B cell (primary cell): ENCODE data around the gene TNPO3. TPM values are rescaled to one million over a fixed set of nuclear protein-coding genes. Genes with fewer than 3 reads are reported as not detected.
"Not testable (repeated sequence)": the region's sequence is repeated elsewhere in the genome, so short reads cannot be mapped to it uniquely, and the experiment has no call there.

Source experiments
- ATAC-seq: fragments of 200-7000 bp; cut with Tn5 transposase; one replicate; pipeline ENCODE4 v1.10.0; 2021; ENCODE audit warnings: low read depth, mild to moderate bottlenecking, moderate number of reproducible peaks, moderate library complexity
- CTCF ChIA-PET: fragments of 350-600 bp; sonication (Branson Sonifier 250); formaldehyde crosslinking; loops from one replicate; lab custom pipeline; 2021; ENCODE audit warnings: antibody characterized with exemption, inconsistent platforms; lab: Charles Lee
- POLR2A ChIA-PET: fragments of 350-600 bp; sonication (Branson Sonifier 250); formaldehyde crosslinking; loops from one replicate; lab custom pipeline; 2021; ENCODE audit warnings: antibody characterized with exemption; lab: Charles Lee
- DNase-seq: peaks from one replicate; pipeline ENCODE4 v3.0.0; 2013
- H2AFZ ChIP-seq: 2 replicates; pipeline ENCODE4 v1.6.1; 2012; ENCODE audit warnings: mild to moderate bottlenecking, low read depth, low read length; ENCODE audit not compliant: insufficient read depth, poor library complexity, severe bottlenecking
- H3K27ac ChIP-seq, 2 donors: 1 replicate in 1 of 2; 2 replicates in 1 of 2; pipeline ENCODE4 v1.5.1; 2012 to 2013; ENCODE audit warnings: low read length in 2 of 2, mild to moderate bottlenecking in 2 of 2, moderate library complexity in 1 of 2
- H3K27me3 ChIP-seq, 4 experiments: fragments of 200-600 bp in 1 of 4; sonication (generic) in 1 of 4; replicated peaks in 1 of 4; 1 replicate in 2 of 4; 2 replicates in 2 of 4; pipeline versions ENCODE4 v1.6.1 to v1.7.0; 2013 to 2016; ENCODE audit warnings: low read length in 3 of 4, mild to moderate bottlenecking in 2 of 4, mixed read lengths in 1 of 4, moderate library complexity in 1 of 4; ENCODE audit not compliant: insufficient read depth in 4 of 4, control insufficient read depth in 3 of 4; ENCODE audit errors: control extremely low read depth in 1 of 4
- H3K36me3 ChIP-seq, 2 experiments: replicated peaks in 1 of 2; 1 replicate in 1 of 2; 2 replicates in 1 of 2; pipeline versions ENCODE4 v1.6.1 to v1.7.1; 2013; ENCODE audit warnings: low read length in 1 of 2; ENCODE audit not compliant: insufficient read depth in 2 of 2, control insufficient read depth in 1 of 2; ENCODE audit errors: control extremely low read depth in 1 of 2, extremely low read depth in 1 of 2
- H3K4me1 ChIP-seq, 2 donors: fragments of 200-600 bp in 1 of 2; sonication (generic) in 1 of 2; 1 replicate in 1 of 2; 2 replicates in 1 of 2; pipeline versions ENCODE4 v1.5.1 to v1.6.1; 2013 to 2017; ENCODE audit warnings: low read length in 2 of 2; ENCODE audit not compliant: control insufficient read depth in 2 of 2, insufficient read depth in 2 of 2
- H3K4me2 ChIP-seq: replicated peaks from 2 replicates; pipeline ENCODE3; 2012; ENCODE audit warnings: mild to moderate bottlenecking, low read depth, low read length; ENCODE audit not compliant: poor library complexity, severe bottlenecking
- H3K4me3 ChIP-seq, 5 experiments: fragments of 200-600 bp in 1 of 5; sonication (generic) in 1 of 5; 1 replicate in 3 of 5; 2 replicates in 2 of 5; pipeline versions ENCODE4 v1.5.1 to v1.7.0; 2011 to 2016; ENCODE audit warnings: low read length in 4 of 5, mild to moderate bottlenecking in 4 of 5, low read depth in 2 of 5, control low read depth in 1 of 5, moderate library complexity in 1 of 5; ENCODE audit not compliant: insufficient read depth in 1 of 5; ENCODE audit errors: control extremely low read depth in 1 of 5, extremely low read depth in 1 of 5
- H3K79me2 ChIP-seq: fragments of 200-600 bp; sonication (generic); one replicate; pipeline ENCODE4 v1.6.0; 2016; ENCODE audit warnings: low read length; ENCODE audit not compliant: control insufficient read depth, insufficient read depth
- H3K9ac ChIP-seq: fragments of 200-600 bp; sonication (generic); 2 replicates; pipeline ENCODE4 v1.6.1; 2017; ENCODE audit warnings: mild to moderate bottlenecking, low read length, moderate library complexity
- H3K9me3 ChIP-seq, 3 donors: one replicate each; pipeline versions ENCODE4 v1.6.1 to v1.7.1; 2013; ENCODE audit warnings: low read length in 2 of 3; ENCODE audit not compliant: control insufficient read depth in 2 of 3, insufficient read depth in 1 of 3; ENCODE audit errors: control extremely low read depth in 1 of 3
- H4K20me1 ChIP-seq: 2 replicates; pipeline ENCODE4 v1.6.0; 2012; ENCODE audit warnings: mild to moderate bottlenecking, low read length; ENCODE audit not compliant: insufficient read depth, control insufficient read depth, poor library complexity, severe bottlenecking
- H3K27ac Mint-ChIP-seq: one replicate; pipeline ENCODE4 v1.8.0; 2021; ENCODE audit warnings: mixed read lengths
- H3K27me3 Mint-ChIP-seq: one replicate; pipeline ENCODE4 v1.8.0; 2021; ENCODE audit warnings: mixed read lengths
- H3K4me1 Mint-ChIP-seq: one replicate; pipeline ENCODE4 v1.8.0; 2021; ENCODE audit warnings: mixed read lengths
- H3K4me3 Mint-ChIP-seq: one replicate; pipeline ENCODE4 v1.8.0; 2021; ENCODE audit warnings: mixed read lengths
- H3K9me3 Mint-ChIP-seq: one replicate; pipeline ENCODE4 v1.8.0; 2022; ENCODE audit warnings: mixed read lengths; ENCODE audit not compliant: insufficient read depth
- CTCF ChIP-seq: fragments of 200-600 bp; IDR thresholded peaks from one replicate; pipeline ENCODE4 v1.8.0; 2022; ENCODE audit warnings: antibody characterized with exemption, mild to moderate bottlenecking
- EZH2 ChIP-seq: IDR thresholded peaks from 2 replicates; pipeline ENCODE4 v1.6.1; 2012; ENCODE audit warnings: borderline replicate concordance, low read depth, mild to moderate bottlenecking, moderate library complexity, low read length; ENCODE audit not compliant: insufficient read depth, poor library complexity, severe bottlenecking
- WGBS: methylation state at CpG from one replicate; pipeline ENCODE4 v1.1.5; 2013; ENCODE audit warnings: missing lambda C conversion rate; ENCODE audit not compliant: insufficient coverage; 5-methylcytosine and 5-hydroxymethylcytosine counted together
- intact Hi-C: fragments of 100-400 bp; cut with micrococcal nuclease; formaldehyde crosslinking; loops from one replicate; pipeline ENCODE4 v1.10.0; 2022
- polyA plus RNA-seq: library from polyadenylated mRNA; depleted of rRNA; stranded (reverse); fragments of >200 nt; gene quantifications from 2 replicates; pipeline ENCODE4 v1.2.3, GENCODE V29; 2012
- total RNA-seq, 2 donors: library from RNA; stranded (reverse); fragments of 120-200 nt in 1 of 2; gene quantifications; 1 replicate in 1 of 2; 2 replicates in 1 of 2; pipeline versions ENCODE4 v1.2.3 to v1.2.4, GENCODE V29; 2013 to 2022

The TNPO3 gene
- total and polyA plus RNA-seq, 2 donors (not counting 1 experiment from before 2014, with no cell fraction given), result 19.0 to 48.3 TPM

- Histone ChIP-seq H4K20me1 (no peaks in the 10 kb centered on the region), H3K4me2 (no peak overlapping the region), H3K4me3 (no peak overlapping the region), H3K36me3 (peaks cover 27 to 78% of the 10 kb centered on the region in 2 experiments), H2AFZ (no peak overlapping the region), H3K9ac (no peak overlapping the region), H3K79me2 (peaks cover 3% of the 10 kb centered on the region), H3K4me1 (no peaks in the 10 kb centered on the region), H3K27me3 (no peaks in the 10 kb centered on the region), H3K9me3 (no peaks in the 10 kb centered on the region), H3K27ac (no peak overlapping the region)
- Mint-ChIP-seq H3K4me1 (no peaks in the 10 kb centered on the region), H3K27ac (no peak overlapping the region), H3K27me3 (no peaks in the 10 kb centered on the region), H3K9me3 (no peaks in the 10 kb centered on the region), H3K4me3 (no peak overlapping the region)
- DNase-seq, result no peak
- TF ChIP-seq EZH2, result no peak
- TF ChIP-seq CTCF, result no peak
- ChIA-PET POLR2A (no interaction called here), CTCF (no interaction called here)
- no peak for ATAC-seq
- intact Hi-C loops, result no loop called here
- 96% methylated on average over 3 of the region's 5 CpGs for WGBS
Observed at GRCh38 chr7:128997181-128997580, 57.7 kb downstream of the TNPO3 start.

- H3K4me3 Mint-ChIP-seq, H3K4me1 ChIP-seq, H3K9me3 Mint-ChIP-seq, H3K27ac Mint-ChIP-seq, H3K27ac ChIP-seq, H3K4me2 ChIP-seq, H3K27me3 Mint-ChIP-seq, intact Hi-C loops, H4K20me1 ChIP-seq, H3K9me3 ChIP-seq, H3K79me2 ChIP-seq, DNase-seq, H3K4me3 ChIP-seq, H3K4me1 Mint-ChIP-seq, H2AFZ ChIP-seq, H3K9ac ChIP-seq, POLR2A ChIA-PET, ATAC-seq, H3K27me3 ChIP-seq: not testable (repeated sequence)
- WGBS, result 71% methylated on average over 1 of the region's 8 CpGs
- peaks cover 28 to 78% of the 10 kb centered on the region in 2 experiments for H3K36me3 ChIP-seq
- CTCF ChIA-PET, result interaction anchor here (1.4 to 1.6 kb wide), 2 partner anchors 95 to 113 kb away, joined by 3 to 4 read pairs; no protein-coding TSS in a partner anchor
Observed at GRCh38 chr7:128994560-128994959, 60.4 kb downstream of the TNPO3 start.
